Neural cell (in vitro differentiated cells): Measurements from ENCODE around the gene SMARCD1.

Source experiments
- EP300 ChIP-seq: fragments of 450-650 bp; conservative IDR thresholded peaks from 2 replicates; pipeline ENCODE4 v1.6.1; 2014; ENCODE audit warnings: antibody characterized with exemption, mild to moderate bottlenecking, moderate library complexity; ENCODE audit not compliant: poor library complexity, severe bottlenecking
- EZH2 ChIP-seq: fragments of 200-600, 300-800 bp; shearing (Covaris generic), sonication (generic); IDR thresholded peaks from 2 replicates; pipeline ENCODE4 v1.6.1; 2014; ENCODE audit warnings: antibody characterized with exemption, low read length, borderline replicate concordance, mild to moderate bottlenecking; ENCODE audit not compliant: insufficient read depth, poor library complexity, severe bottlenecking
- MXI1 ChIP-seq: fragments of 450-650 bp; conservative IDR thresholded peaks from 2 replicates; pipeline ENCODE4 v1.6.1; 2014; ENCODE audit warnings: antibody characterized with exemption, mild to moderate bottlenecking; ENCODE audit not compliant: poor library complexity, severe bottlenecking
- POLR2AphosphoS5 ChIP-seq: IDR thresholded peaks from 2 replicates; pipeline ENCODE4 v1.6.1; 2012
- RAD21 ChIP-seq: fragments of 450-650 bp; conservative IDR thresholded peaks from 2 replicates; pipeline ENCODE4 v1.6.1; 2014; ENCODE audit warnings: antibody characterized with exemption, mild to moderate bottlenecking, moderate library complexity
- TAF1 ChIP-seq: IDR thresholded peaks from 2 replicates; pipeline ENCODE4 v1.6.1; 2012; ENCODE audit warnings: low read depth
- TF ChIP-seq, protein P1 (sequence below): fragments of 450-650 bp; IDR thresholded peaks from 2 replicates; pipeline ENCODE4 v1.5.1; 2014; ENCODE audit warnings: antibody characterized with exemption, mild to moderate bottlenecking, moderate library complexity; ENCODE audit not compliant: poor library complexity, severe bottlenecking
- TF ChIP-seq, protein P2 (sequence below): IDR thresholded peaks from 2 replicates; pipeline ENCODE4 v1.6.1; 2012; ENCODE audit warnings: borderline replicate concordance

DNA sequence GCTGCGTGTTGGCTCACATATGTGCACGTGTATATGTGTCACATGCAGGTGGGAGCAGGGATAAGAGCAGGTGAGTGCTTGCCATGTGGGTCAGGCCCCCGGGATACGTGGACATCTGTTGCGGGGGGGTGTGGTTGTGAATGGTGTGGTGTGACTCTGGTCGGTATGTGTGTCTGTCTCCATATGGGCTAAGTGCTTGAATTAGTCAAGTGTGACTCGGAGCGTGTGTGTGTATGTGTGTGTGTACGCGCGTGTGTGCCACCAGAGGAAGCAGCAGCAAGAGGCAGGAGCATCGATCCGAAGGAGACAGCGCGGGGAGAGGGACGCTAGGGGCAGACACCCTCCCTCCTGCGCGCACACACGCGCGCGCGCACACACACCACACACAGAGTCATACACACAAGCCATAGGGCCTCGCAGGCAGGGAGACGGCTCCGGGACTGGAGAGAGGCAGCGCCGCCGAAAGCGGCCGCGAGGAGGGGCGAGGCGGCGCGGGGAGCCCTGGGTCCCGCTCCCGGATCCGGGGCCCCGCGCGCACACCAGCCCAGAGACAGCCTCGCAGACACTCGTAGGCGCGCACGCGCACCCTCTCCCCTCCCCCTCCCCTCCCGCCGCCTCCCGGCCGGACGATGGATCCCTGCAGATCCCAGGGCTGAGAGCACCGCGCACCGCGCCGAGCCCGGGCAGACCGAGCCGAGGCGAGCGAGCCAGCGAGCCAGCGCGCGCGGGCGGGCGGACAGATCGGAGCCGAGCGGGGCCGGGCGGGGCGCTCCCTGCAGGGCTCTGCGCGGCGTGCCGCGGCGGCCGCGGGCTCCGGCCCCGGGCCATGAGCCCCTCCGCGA, 27.9 kb upstream of the SMARCD1 start, which contains the start of gene ASIC1:
- TF ChIP-seq EZH2 (no peak), EP300 (peak; percentile 46), RAD21 (no peak), POLR2AphosphoS5 (peak; percentile 77), TAF1 (peak; percentile 49), MXI1 (peak; percentile 93)
- TF ChIP-seq, protein P1, sequence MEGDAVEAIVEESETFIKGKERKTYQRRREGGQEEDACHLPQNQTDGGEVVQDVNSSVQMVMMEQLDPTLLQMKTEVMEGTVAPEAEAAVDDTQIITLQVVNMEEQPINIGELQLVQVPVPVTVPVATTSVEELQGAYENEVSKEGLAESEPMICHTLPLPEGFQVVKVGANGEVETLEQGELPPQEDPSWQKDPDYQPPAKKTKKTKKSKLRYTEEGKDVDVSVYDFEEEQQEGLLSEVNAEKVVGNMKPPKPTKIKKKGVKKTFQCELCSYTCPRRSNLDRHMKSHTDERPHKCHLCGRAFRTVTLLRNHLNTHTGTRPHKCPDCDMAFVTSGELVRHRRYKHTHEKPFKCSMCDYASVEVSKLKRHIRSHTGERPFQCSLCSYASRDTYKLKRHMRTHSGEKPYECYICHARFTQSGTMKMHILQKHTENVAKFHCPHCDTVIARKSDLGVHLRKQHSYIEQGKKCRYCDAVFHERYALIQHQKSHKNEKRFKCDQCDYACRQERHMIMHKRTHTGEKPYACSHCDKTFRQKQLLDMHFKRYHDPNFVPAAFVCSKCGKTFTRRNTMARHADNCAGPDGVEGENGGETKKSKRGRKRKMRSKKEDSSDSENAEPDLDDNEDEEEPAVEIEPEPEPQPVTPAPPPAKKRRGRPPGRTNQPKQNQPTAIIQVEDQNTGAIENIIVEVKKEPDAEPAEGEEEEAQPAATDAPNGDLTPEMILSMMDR, result peak; percentile 47
- TF ChIP-seq, protein P2, sequence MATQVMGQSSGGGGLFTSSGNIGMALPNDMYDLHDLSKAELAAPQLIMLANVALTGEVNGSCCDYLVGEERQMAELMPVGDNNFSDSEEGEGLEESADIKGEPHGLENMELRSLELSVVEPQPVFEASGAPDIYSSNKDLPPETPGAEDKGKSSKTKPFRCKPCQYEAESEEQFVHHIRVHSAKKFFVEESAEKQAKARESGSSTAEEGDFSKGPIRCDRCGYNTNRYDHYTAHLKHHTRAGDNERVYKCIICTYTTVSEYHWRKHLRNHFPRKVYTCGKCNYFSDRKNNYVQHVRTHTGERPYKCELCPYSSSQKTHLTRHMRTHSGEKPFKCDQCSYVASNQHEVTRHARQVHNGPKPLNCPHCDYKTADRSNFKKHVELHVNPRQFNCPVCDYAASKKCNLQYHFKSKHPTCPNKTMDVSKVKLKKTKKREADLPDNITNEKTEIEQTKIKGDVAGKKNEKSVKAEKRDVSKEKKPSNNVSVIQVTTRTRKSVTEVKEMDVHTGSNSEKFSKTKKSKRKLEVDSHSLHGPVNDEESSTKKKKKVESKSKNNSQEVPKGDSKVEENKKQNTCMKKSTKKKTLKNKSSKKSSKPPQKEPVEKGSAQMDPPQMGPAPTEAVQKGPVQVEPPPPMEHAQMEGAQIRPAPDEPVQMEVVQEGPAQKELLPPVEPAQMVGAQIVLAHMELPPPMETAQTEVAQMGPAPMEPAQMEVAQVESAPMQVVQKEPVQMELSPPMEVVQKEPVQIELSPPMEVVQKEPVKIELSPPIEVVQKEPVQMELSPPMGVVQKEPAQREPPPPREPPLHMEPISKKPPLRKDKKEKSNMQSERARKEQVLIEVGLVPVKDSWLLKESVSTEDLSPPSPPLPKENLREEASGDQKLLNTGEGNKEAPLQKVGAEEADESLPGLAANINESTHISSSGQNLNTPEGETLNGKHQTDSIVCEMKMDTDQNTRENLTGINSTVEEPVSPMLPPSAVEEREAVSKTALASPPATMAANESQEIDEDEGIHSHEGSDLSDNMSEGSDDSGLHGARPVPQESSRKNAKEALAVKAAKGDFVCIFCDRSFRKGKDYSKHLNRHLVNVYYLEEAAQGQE, result peak; percentile 19
